RWPE2 (cell line): ENCODE results near the gene TOPORS.

ENCODE experiments used
- ATAC-seq: fragments of 200-7000 bp; cut with Tn5 transposase; 3 replicates; pipeline ENCODE4 v1.9.1; 2021; ENCODE audit warnings: low read depth
- DNase-seq: peaks from one replicate; pipeline ENCODE4 v3.0.0-alpha.2; 2020; ENCODE audit warnings: low spot score
- H3K27ac ChIP-seq: fragments of 450-650 bp; 2 replicates; pipeline ENCODE4 v1.5.1; 2017; ENCODE audit warnings: mild to moderate bottlenecking; ENCODE audit not compliant: poor library complexity, severe bottlenecking
- H3K27me3 ChIP-seq: fragments of 250-450 bp; sonication (Bioruptor Pico); 2 replicates; pipeline ENCODE4 v1.5.1; 2021; ENCODE audit warnings: mild to moderate bottlenecking, moderate library complexity; ENCODE audit not compliant: insufficient read depth, poor library complexity, severe bottlenecking
- H3K36me3 ChIP-seq: fragments of 250-450 bp; sonication (Bioruptor Pico); 2 replicates; pipeline ENCODE4 v1.5.1; 2020; ENCODE audit warnings: low read depth, mild to moderate bottlenecking, moderate library complexity
- H3K4me1 ChIP-seq: fragments of 250-450 bp; sonication (Bioruptor Pico); 2 replicates; pipeline ENCODE4 v1.5.1; 2021; ENCODE audit warnings: mild to moderate bottlenecking, moderate library complexity; ENCODE audit not compliant: insufficient read depth, poor library complexity, severe bottlenecking
- H3K4me3 ChIP-seq: fragments of 250-450 bp; sonication (Bioruptor Pico); 2 replicates; pipeline ENCODE4 v1.5.1; 2021; ENCODE audit warnings: mild to moderate bottlenecking, moderate library complexity; ENCODE audit not compliant: severe bottlenecking
- H3K9me3 ChIP-seq: fragments of 250-450 bp; sonication (Bioruptor Pico); 2 replicates; pipeline ENCODE4 v1.5.1; 2021; ENCODE audit warnings: mild to moderate bottlenecking, moderate library complexity; ENCODE audit not compliant: severe bottlenecking
- CTCF ChIP-seq: fragments of 450-650 bp; IDR thresholded peaks from one replicate; pipeline ENCODE4 v1.5.1; 2017; ENCODE audit warnings: mild to moderate bottlenecking, moderate library complexity; ENCODE audit not compliant: poor library complexity, severe bottlenecking

TOPORS gene

GRCh38 chr9:32566770-32567169 is 14.4 kb upstream of the TOPORS start:
- Histone ChIP-seq H3K9me3 (no peaks in the 10 kb centered on the region), H3K4me1 (peaks cover 10% of the 10 kb centered on the region)

GRCh38 chr9:32565967-32566366 is 13.6 kb upstream of the TOPORS start:
- Histone ChIP-seq H3K27me3 (no peaks in the 10 kb centered on the region), H3K4me1 (peaks cover 3% of the 10 kb centered on the region), H3K27ac (no peak overlapping the region), H3K9me3 (no peaks in the 10 kb centered on the region), H3K36me3 (peaks cover 57% of the 10 kb centered on the region), H3K4me3 (no peak overlapping the region)
- no peak for DNase-seq
- TF ChIP-seq CTCF, result no peak
- ATAC-seq, result no peak

More at GRCh38 chr9:32566770-32567169, 14.4 kb upstream of the TOPORS start:
- H3K4me3 ChIP-seq, result no peak overlapping the region
- no peaks in the 10 kb centered on the region for H3K27me3 ChIP-seq
- TF ChIP-seq CTCF, result no peak
- DNase-seq (no peak), ATAC-seq (no peak)
- H3K36me3 ChIP-seq, result peaks cover 65% of the 10 kb centered on the region
- no peak overlapping the region for H3K27ac ChIP-seq

- Histone ChIP-seq H3K27me3 (no peaks in the 10 kb centered on the region), H3K9me3 (no peaks in the 10 kb centered on the region), H3K27ac (no peak overlapping the region), H3K4me3 (no peak overlapping the region), H3K36me3 (peaks cover 8% of the 10 kb centered on the region), H3K4me1 (peaks cover 1% of the 10 kb centered on the region)
- DNase-seq (no peak), ATAC-seq (no peak)
- TF ChIP-seq CTCF, result no peak
Observed at GRCh38 chr9:32558408-32558934, 6.1 kb upstream of the TOPORS start.

GRCh38 chr9:32554591-32554990 is 2.2 kb upstream of the TOPORS start:
- no peaks in the 10 kb centered on the region for H3K9me3 ChIP-seq
- no peak for TF ChIP-seq CTCF
- H3K36me3 ChIP-seq, result peaks cover 10% of the 10 kb centered on the region
- peaks cover 9% of the 10 kb centered on the region for H3K4me1 ChIP-seq
- H3K27me3 ChIP-seq, result no peaks in the 10 kb centered on the region
- no peak overlapping the region for H3K27ac ChIP-seq
- DNase-seq (no peak), ATAC-seq (no peak)
- H3K4me3 ChIP-seq, result no peak overlapping the region

GRCh38 chr9:32554107-32554506 is 1.7 kb upstream of the TOPORS start:
- no peaks in the 10 kb centered on the region for H3K9me3 ChIP-seq
- H3K36me3 ChIP-seq, result peaks cover 15% of the 10 kb centered on the region
- TF ChIP-seq CTCF, result no peak
- no peak overlapping the region for H3K4me3 ChIP-seq
- no peaks in the 10 kb centered on the region for H3K27me3 ChIP-seq
- ATAC-seq, result no peak
- H3K27ac ChIP-seq, result no peak overlapping the region
- DNase-seq, result no peak
- H3K4me1 ChIP-seq, result peaks cover 12% of the 10 kb centered on the region
